ENCODE results near the gene NQO1. TPM values are rescaled to one million over a fixed set of nuclear protein-coding genes. Genes with fewer than 3 reads are reported as not detected.

The NQO1 gene
- total and polyA plus RNA-seq, 2 of the 13 experiments (the other 11 are each of a cell fraction or from before 2014, with no cell fraction given) = 464 to 1,060 TPM

GRCh38 chr16:69726313-69727060 lies at the start of gene NQO1 (continued):
- TF ChIP-seq, protein P1, sequence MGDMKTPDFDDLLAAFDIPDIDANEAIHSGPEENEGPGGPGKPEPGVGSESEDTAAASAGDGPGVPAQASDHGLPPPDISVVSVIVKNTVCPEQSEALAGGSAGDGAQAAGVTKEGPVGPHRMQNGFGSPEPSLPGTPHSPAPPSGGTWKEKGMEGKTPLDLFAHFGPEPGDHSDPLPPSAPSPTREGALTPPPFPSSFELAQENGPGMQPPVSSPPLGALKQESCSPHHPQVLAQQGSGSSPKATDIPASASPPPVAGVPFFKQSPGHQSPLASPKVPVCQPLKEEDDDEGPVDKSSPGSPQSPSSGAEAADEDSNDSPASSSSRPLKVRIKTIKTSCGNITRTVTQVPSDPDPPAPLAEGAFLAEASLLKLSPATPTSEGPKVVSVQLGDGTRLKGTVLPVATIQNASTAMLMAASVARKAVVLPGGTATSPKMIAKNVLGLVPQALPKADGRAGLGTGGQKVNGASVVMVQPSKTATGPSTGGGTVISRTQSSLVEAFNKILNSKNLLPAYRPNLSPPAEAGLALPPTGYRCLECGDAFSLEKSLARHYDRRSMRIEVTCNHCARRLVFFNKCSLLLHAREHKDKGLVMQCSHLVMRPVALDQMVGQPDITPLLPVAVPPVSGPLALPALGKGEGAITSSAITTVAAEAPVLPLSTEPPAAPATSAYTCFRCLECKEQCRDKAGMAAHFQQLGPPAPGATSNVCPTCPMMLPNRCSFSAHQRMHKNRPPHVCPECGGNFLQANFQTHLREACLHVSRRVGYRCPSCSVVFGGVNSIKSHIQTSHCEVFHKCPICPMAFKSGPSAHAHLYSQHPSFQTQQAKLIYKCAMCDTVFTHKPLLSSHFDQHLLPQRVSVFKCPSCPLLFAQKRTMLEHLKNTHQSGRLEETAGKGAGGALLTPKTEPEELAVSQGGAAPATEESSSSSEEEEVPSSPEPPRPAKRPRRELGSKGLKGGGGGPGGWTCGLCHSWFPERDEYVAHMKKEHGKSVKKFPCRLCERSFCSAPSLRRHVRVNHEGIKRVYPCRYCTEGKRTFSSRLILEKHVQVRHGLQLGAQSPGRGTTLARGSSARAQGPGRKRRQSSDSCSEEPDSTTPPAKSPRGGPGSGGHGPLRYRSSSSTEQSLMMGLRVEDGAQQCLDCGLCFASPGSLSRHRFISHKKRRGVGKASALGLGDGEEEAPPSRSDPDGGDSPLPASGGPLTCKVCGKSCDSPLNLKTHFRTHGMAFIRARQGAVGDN (CRISPR knock-in tag; IDR thresholded peaks at IDR 0.05) = peak; percentile 96
- TF ChIP-seq ZNF512B (CRISPR knock-in tag; IDR thresholded peaks at IDR 0.05; ENCODE audit: borderline replicate concordance) = no peak
- no peak for TF ChIP-seq ZNF674 (CRISPR knock-in tag; IDR thresholded peaks at IDR 0.05; ENCODE audit: low read depth)
- 0 out of 2 replicates have a peak, but pooled peaks have one; percentile 67 for TF ChIP-seq ZNF879 (CRISPR knock-in tag; IDR thresholded peaks at IDR 0.05)
- TF ChIP-seq DR1 (CRISPR knock-in tag; IDR thresholded peaks at IDR 0.05) = peak; percentile 98
- no peak for TF ChIP-seq ZNF619 (CRISPR knock-in tag; IDR thresholded peaks at IDR 0.05)
- 0 out of 2 replicates have a peak, but pooled peaks have one; percentile 11 for TF ChIP-seq ZNF747 (CRISPR knock-in tag; IDR thresholded peaks at IDR 0.05; ENCODE audit: borderline replicate concordance)
- 0 out of 2 replicates have a peak, but pooled peaks have one; percentile 66 for TF ChIP-seq ZBTB4 (CRISPR knock-in tag; IDR thresholded peaks at IDR 0.05; ENCODE audit: borderline replicate concordance)
- no peak for TF ChIP-seq TRIM24 (CRISPR knock-in tag; IDR thresholded peaks at IDR 0.05)
- TF ChIP-seq CCDC6 (CRISPR knock-in tag; IDR thresholded peaks at IDR 0.05) = peak; percentile 25; the same call in 1 of the 2 replicates
- peak; percentile 99 for TF ChIP-seq POLR2G (IDR thresholded peaks at IDR 0.05; ENCODE audit: low read depth, low read length)
- no peak; the same call in 1 of the 2 replicates for TF ChIP-seq HIVEP1 (CRISPR knock-in tag; IDR thresholded peaks at IDR 0.05)
- no peak for TF ChIP-seq ZUFSP (CRISPR knock-in tag; IDR thresholded peaks at IDR 0.05; ENCODE audit: borderline replicate concordance)
- TF ChIP-seq ZSCAN31 (CRISPR knock-in tag; IDR thresholded peaks at IDR 0.05; ENCODE audit: low read depth) = 0 out of 2 replicates have a peak, but pooled peaks have one; percentile 5
- no peak for TF ChIP-seq ZSCAN12 (CRISPR knock-in tag; IDR thresholded peaks at IDR 0.05)
- no peak for TF ChIP-seq ZNF550 (CRISPR knock-in tag; IDR thresholded peaks at IDR 0.05; ENCODE audit: borderline replicate concordance)

Measured in HepG2 (cell line).